SK-N-SH (cell line): ENCODE results near the gene TASP1.

Experiments used
- ELF1 ChIP-seq: IDR thresholded peaks from 2 replicates; pipeline ENCODE4 v1.4.0; 2012
- EZH2phosphoT487 ChIP-seq: fragments of 200-600 bp; sonication (generic); IDR thresholded peaks from 2 replicates; pipeline ENCODE4 v1.6.1; 2017; ENCODE audit warnings: low read depth, mixed run types, mild to moderate bottlenecking, antibody characterized with exemption, moderate library complexity, borderline replicate concordance
- FOXM1 ChIP-seq: IDR thresholded peaks from 2 replicates; pipeline ENCODE4 v1.4.0; 2012; ENCODE audit warnings: low read depth, mild to moderate bottlenecking
- GABPA ChIP-seq: IDR thresholded peaks from 2 replicates; pipeline ENCODE4 v1.4.0; 2012; ENCODE audit warnings: low read depth, mild to moderate bottlenecking
- TF ChIP-seq, protein P1 (sequence below): fragments of 200-600 bp; sonication (generic); IDR thresholded peaks from 2 replicates; pipeline ENCODE4 v1.6.1; 2017; ENCODE audit warnings: antibody characterized with exemption, mild to moderate bottlenecking, moderate library complexity
- TF ChIP-seq, protein P2 (sequence below): IDR thresholded peaks from 2 replicates; pipeline ENCODE4 v1.4.0; 2012; ENCODE audit warnings: low read depth, borderline replicate concordance
- TF ChIP-seq, protein P3 (sequence below): IDR thresholded peaks from 2 replicates; pipeline ENCODE4; 2012

DNA sequence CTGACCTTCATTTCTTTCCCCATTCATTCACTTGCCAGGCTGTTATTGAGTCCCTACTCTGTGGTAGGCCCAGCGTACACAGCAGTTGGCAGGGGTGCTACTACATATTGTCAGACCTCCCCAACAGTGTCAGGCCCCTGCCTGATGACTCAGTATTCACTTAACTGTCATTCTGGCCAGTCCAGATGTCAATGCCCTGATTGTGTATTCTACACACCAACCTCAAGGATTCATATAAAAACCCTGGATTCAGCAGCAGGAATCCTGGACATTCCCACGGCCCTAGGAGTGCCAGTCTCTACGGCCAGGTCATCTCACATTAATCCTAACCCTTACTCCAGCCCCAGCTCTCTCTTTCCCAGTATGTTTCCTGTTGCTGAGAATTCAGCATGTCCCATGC, 151.5 kb downstream of the TASP1 start:
- TF ChIP-seq, protein P1, sequence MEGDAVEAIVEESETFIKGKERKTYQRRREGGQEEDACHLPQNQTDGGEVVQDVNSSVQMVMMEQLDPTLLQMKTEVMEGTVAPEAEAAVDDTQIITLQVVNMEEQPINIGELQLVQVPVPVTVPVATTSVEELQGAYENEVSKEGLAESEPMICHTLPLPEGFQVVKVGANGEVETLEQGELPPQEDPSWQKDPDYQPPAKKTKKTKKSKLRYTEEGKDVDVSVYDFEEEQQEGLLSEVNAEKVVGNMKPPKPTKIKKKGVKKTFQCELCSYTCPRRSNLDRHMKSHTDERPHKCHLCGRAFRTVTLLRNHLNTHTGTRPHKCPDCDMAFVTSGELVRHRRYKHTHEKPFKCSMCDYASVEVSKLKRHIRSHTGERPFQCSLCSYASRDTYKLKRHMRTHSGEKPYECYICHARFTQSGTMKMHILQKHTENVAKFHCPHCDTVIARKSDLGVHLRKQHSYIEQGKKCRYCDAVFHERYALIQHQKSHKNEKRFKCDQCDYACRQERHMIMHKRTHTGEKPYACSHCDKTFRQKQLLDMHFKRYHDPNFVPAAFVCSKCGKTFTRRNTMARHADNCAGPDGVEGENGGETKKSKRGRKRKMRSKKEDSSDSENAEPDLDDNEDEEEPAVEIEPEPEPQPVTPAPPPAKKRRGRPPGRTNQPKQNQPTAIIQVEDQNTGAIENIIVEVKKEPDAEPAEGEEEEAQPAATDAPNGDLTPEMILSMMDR = no peak
- TF ChIP-seq ELF1 (no peak), GABPA (no peak), EZH2phosphoT487 (no peak), FOXM1 (no peak)
- TF ChIP-seq, protein P2, sequence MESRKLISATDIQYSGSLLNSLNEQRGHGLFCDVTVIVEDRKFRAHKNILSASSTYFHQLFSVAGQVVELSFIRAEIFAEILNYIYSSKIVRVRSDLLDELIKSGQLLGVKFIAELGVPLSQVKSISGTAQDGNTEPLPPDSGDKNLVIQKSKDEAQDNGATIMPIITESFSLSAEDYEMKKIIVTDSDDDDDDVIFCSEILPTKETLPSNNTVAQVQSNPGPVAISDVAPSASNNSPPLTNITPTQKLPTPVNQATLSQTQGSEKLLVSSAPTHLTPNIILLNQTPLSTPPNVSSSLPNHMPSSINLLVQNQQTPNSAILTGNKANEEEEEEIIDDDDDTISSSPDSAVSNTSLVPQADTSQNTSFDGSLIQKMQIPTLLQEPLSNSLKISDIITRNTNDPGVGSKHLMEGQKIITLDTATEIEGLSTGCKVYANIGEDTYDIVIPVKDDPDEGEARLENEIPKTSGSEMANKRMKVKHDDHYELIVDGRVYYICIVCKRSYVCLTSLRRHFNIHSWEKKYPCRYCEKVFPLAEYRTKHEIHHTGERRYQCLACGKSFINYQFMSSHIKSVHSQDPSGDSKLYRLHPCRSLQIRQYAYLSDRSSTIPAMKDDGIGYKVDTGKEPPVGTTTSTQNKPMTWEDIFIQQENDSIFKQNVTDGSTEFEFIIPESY = no peak
- TF ChIP-seq, protein P3, sequence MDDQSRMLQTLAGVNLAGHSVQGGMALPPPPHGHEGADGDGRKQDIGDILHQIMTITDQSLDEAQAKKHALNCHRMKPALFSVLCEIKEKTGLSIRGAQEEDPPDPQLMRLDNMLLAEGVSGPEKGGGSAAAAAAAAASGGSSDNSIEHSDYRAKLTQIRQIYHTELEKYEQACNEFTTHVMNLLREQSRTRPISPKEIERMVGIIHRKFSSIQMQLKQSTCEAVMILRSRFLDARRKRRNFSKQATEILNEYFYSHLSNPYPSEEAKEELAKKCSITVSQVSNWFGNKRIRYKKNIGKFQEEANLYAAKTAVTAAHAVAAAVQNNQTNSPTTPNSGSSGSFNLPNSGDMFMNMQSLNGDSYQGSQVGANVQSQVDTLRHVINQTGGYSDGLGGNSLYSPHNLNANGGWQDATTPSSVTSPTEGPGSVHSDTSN = no peak
